Transverse colon (tissue), 4 donors: ENCODE results near the gene SRPX. TPM values are rescaled to one million over a fixed set of nuclear protein-coding genes. Genes with fewer than 3 reads are reported as not detected.

Source experiments
- DNase-seq: peaks from one replicate; pipeline ENCODE4 v3.0.0-alpha.2; 2019
- H3K27ac ChIP-seq, 4 donors: fragments of 200-600 bp; sonication (generic); 2 replicates each; pipeline ENCODE4 v1.5.1; 2016 to 2018; ENCODE audit warnings: inconsistent platforms in 4 of 4
- H3K27me3 ChIP-seq: fragments of 200-600 bp; sonication (generic); 2 replicates; pipeline ENCODE4 v1.5.1; 2017; ENCODE audit warnings: inconsistent platforms
- H3K36me3 ChIP-seq, 4 donors: fragments of 200-600 bp; sonication (generic); 2 replicates each; pipeline ENCODE4 v1.5.1; 2017 to 2019; ENCODE audit warnings: inconsistent platforms in 4 of 4
- H3K4me1 ChIP-seq, 4 donors: fragments of 200-600 bp; sonication (generic); 2 replicates each; pipeline ENCODE4 v1.5.1; 2017 to 2020; ENCODE audit warnings: inconsistent platforms in 4 of 4
- H3K4me3 ChIP-seq, 4 donors: fragments of 200-600 bp; sonication (generic); 1 replicate in 1 of 4; 2 replicates in 3 of 4; pipeline versions ENCODE4 v1.5.1 to v1.6.1; 2017 to 2019; ENCODE audit warnings: inconsistent platforms in 4 of 4
- H3K9me3 ChIP-seq, 2 donors: fragments of 200-600 bp; sonication (generic); 2 replicates each; pipeline ENCODE4 v1.5.1; 2017 to 2019; ENCODE audit warnings: inconsistent platforms in 2 of 2
- CTCF ChIP-seq, 5 experiments: fragments of 200-600 bp in 3 of 5; fragments of 450-650 bp in 2 of 5; sonication (generic) in 3 of 5; IDR thresholded peaks; 1 replicate in 2 of 5; 2 replicates in 3 of 5; pipeline ENCODE4 v1.5.1; 2016 to 2017; ENCODE audit warnings: antibody characterized with exemption in 5 of 5, inconsistent platforms in 3 of 5, mild to moderate bottlenecking in 2 of 5, moderate library complexity in 1 of 5
- EP300 ChIP-seq: sonication (generic); formaldehyde crosslinking; IDR thresholded peaks from one replicate; pipeline ENCODE4 v1.6.1; 2017; ENCODE audit warnings: antibody characterized with exemption, low read depth
- POLR2A ChIP-seq: fragments of 450-650 bp; IDR thresholded peaks from one replicate; pipeline ENCODE4 v1.6.1; 2016; ENCODE audit warnings: antibody characterized with exemption, mild to moderate bottlenecking, moderate library complexity
- POLR2AphosphoS5 ChIP-seq, 3 donors: sonication (generic); formaldehyde crosslinking; IDR thresholded peaks; one replicate each; pipeline ENCODE4 v1.6.1; 2016; ENCODE audit warnings: antibody characterized with exemption in 3 of 3
- WGBS, 2 donors: methylation state at CpG; one replicate each; pipeline ENCODE4 v1.1.5; 2018; ENCODE audit warnings: low coverage in 1 of 2; 5-methylcytosine and 5-hydroxymethylcytosine counted together
- in situ Hi-C, 4 donors: fragments of 200-750 bp; cut with MboI; loops; one replicate each; pipeline versions ENCODE4 v1.15.0 to v1.15.1; 2017; ENCODE audit warnings: low sequenced_read_pairs in 3 of 4, low pct_ligation_motif_present in 1 of 4, low pct_unique_long_range_greater_than_20kb in 1 of 4
- intact Hi-C: fragments of 100-400 bp; cut with DNase I; formaldehyde crosslinking; loops from one replicate; pipeline ENCODE4 v1.15.1; 2023; ENCODE audit warnings: low total_unique reads
- total RNA-seq, 4 donors: library from RNA; depleted of rRNA; stranded (reverse); fragments of >200 nt; gene quantifications; one replicate each; pipeline ENCODE4 v1.1.0, GENCODE V29; 2016

Gene SRPX
- total RNA-seq, 4 donors from 2014 or later: 16.1 to 43.6 (median 38.6) TPM

- Histone ChIP-seq H3K4me1 (no peaks in the 10 kb centered on the region), H3K27ac (no peak overlapping the region), H3K36me3 (no peaks in the 10 kb centered on the region), H3K27me3 (no peaks in the 10 kb centered on the region), H3K9me3 (no peaks in the 10 kb centered on the region), H3K4me3 (no peak overlapping the region)
- in situ Hi-C loops (no loop called here), intact Hi-C loops (no loop called here)
- no peak for DNase-seq
- 78 to 89% methylated on average over 3 to 6 of the region's 6 CpGs for WGBS, 2 donors
- TF ChIP-seq POLR2AphosphoS5 (IDR thresholded peaks at IDR 0.05): no peak
- no peak for TF ChIP-seq POLR2A
- no peak for TF ChIP-seq EP300
- no peak for TF ChIP-seq CTCF (IDR thresholded peaks at IDR 0.05)
These were observed 112.3 kb downstream of the SRPX start for GRCh38 chrX:38108364-38108763.

GRCh38 chrX:38106991-38107655 lies 113.5 kb downstream of the SRPX start:
- WGBS, 2 donors: 48% methylated on average over 6 of the region's 6 CpGs; no CpG with 5 or more reads in 1 of the 2 donors

GRCh38 chrX:38105216-38105725 lies 115.4 kb downstream of the SRPX start:
- WGBS, 2 donors: 76% methylated on average over 6 of the region's 6 CpGs; no CpG with 5 or more reads in 1 of the 2 donors
- H3K4me1 ChIP-seq: no peaks in the 10 kb centered on the region
- DNase-seq: no peak
- no peaks in the 10 kb centered on the region for H3K27me3 ChIP-seq
- H3K9me3 ChIP-seq: no peaks in the 10 kb centered on the region
- H3K4me3 ChIP-seq: no peak overlapping the region
- no peak for TF ChIP-seq CTCF (IDR thresholded peaks at IDR 0.05)
- TF ChIP-seq POLR2AphosphoS5 (IDR thresholded peaks at IDR 0.05): no peak
- no peak for TF ChIP-seq EP300
- no peak for TF ChIP-seq POLR2A
- H3K27ac ChIP-seq: no peak overlapping the region
- in situ Hi-C loops: no loop called here
- intact Hi-C loops: no loop called here
- no peaks in the 10 kb centered on the region for H3K36me3 ChIP-seq

More at GRCh38 chrX:38106991-38107655, 113.5 kb downstream of the SRPX start:
- no peak overlapping the region for H3K27ac ChIP-seq
- in situ Hi-C loops (no loop called here), intact Hi-C loops (no loop called here)
- H3K4me3 ChIP-seq: no peak overlapping the region
- H3K9me3 ChIP-seq: no peaks in the 10 kb centered on the region
- H3K4me1 ChIP-seq: no peaks in the 10 kb centered on the region
- no peaks in the 10 kb centered on the region for H3K27me3 ChIP-seq
- no peaks in the 10 kb centered on the region for H3K36me3 ChIP-seq
- TF ChIP-seq EP300 (no peak), CTCF (IDR thresholded peaks at IDR 0.05) (no peak), POLR2AphosphoS5 (IDR thresholded peaks at IDR 0.05) (no peak), POLR2A (no peak)
- no peak for DNase-seq

- TF ChIP-seq POLR2A: no peak
- TF ChIP-seq CTCF (IDR thresholded peaks at IDR 0.05): no peak
- no peak for TF ChIP-seq POLR2AphosphoS5 (IDR thresholded peaks at IDR 0.05)
- no peak for TF ChIP-seq EP300
- in situ Hi-C loops: no loop called here
- intact Hi-C loops: no loop called here
- H3K27me3 ChIP-seq: no peaks in the 10 kb centered on the region
- DNase-seq: no peak
- no peaks in the 10 kb centered on the region for H3K36me3 ChIP-seq
- H3K4me1 ChIP-seq: no peaks in the 10 kb centered on the region
- no peak overlapping the region for H3K4me3 ChIP-seq
- H3K9me3 ChIP-seq: no peaks in the 10 kb centered on the region
- 67 to 70% methylated on average over 1 to 5 of the region's 5 CpGs for WGBS, 2 donors
- no peak overlapping the region for H3K27ac ChIP-seq
These were observed 116.5 kb downstream of the SRPX start for GRCh38 chrX:38103857-38104812.
